ENCODE measurements around the gene HOXC4. TPM values are rescaled to one million over a fixed set of nuclear protein-coding genes. Genes with fewer than 3 reads are reported as not detected.
A peak's percentile ranks its signal among the peaks of the same experiment; 100 is the strongest.

Gene HOXC4
- total RNA-seq, 1 donor from 2014 or later = not detected

GRCh38 chr12:54030442-54030801 is 23.2 kb upstream of the HOXC4 start:
- no peak for DNase-seq (ENCODE audit: extremely low spot score, unreplicated experiment)
- Mint-ChIP-seq H3K27ac (ENCODE audit: unreplicated experiment) (no peak overlapping the region), H3K4me1 (ENCODE audit: unreplicated experiment) (peaks cover 23% of the 10 kb centered on the region), H3K27me3 (ENCODE audit: unreplicated experiment) (peaks cover 84% of the 10 kb centered on the region), H3K4me3 (ENCODE audit: unreplicated experiment) (no peak overlapping the region), H3K36me3 (ENCODE audit: unreplicated experiment) (no peaks in the 10 kb centered on the region), H3K9me3 (ENCODE audit: unreplicated experiment) (peaks cover 4% of the 10 kb centered on the region)
- TF ChIP-seq, protein P1, sequence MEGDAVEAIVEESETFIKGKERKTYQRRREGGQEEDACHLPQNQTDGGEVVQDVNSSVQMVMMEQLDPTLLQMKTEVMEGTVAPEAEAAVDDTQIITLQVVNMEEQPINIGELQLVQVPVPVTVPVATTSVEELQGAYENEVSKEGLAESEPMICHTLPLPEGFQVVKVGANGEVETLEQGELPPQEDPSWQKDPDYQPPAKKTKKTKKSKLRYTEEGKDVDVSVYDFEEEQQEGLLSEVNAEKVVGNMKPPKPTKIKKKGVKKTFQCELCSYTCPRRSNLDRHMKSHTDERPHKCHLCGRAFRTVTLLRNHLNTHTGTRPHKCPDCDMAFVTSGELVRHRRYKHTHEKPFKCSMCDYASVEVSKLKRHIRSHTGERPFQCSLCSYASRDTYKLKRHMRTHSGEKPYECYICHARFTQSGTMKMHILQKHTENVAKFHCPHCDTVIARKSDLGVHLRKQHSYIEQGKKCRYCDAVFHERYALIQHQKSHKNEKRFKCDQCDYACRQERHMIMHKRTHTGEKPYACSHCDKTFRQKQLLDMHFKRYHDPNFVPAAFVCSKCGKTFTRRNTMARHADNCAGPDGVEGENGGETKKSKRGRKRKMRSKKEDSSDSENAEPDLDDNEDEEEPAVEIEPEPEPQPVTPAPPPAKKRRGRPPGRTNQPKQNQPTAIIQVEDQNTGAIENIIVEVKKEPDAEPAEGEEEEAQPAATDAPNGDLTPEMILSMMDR (IDR thresholded peaks at IDR 0.05) = no peak

DNA sequence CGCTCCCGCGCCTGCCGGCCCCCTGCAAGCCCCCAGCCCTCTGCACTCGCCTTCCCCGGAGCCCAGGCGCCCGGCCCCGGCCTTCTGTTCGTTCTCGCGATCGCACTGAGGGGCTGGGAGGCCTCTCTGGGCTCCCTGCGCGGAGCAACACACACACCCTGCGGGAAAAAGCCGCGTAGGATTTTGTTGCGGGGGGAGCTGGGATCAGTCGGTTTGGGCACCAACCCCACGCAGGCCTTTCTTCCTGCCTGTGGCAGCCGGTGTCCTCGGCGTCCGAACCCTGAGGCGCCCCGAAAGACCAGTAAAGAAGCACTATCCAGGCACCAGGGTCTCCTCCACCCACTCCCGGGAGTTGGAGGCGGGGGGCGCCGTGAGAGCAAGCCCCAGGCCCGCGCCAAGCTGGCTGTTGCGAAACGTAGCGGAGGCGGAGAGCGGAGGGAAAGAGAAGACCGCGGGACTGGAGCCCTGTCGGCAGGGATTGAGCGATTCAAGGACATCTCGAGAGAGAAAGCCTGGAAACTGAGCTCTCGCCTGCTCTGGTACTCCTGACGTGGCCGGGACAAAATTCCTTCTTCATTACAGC is 22.7 kb upstream of the HOXC4 start:
- H3K9me3 Mint-ChIP-seq (ENCODE audit: unreplicated experiment) = peaks cover 4% of the 10 kb centered on the region
- DNase-seq (ENCODE audit: extremely low spot score, unreplicated experiment) = no peak
- no peaks in the 10 kb centered on the region for H3K36me3 Mint-ChIP-seq (ENCODE audit: unreplicated experiment)
- no peak overlapping the region for H3K27ac Mint-ChIP-seq (ENCODE audit: unreplicated experiment)
- peak overlapping the region; percentile 17 for H3K4me3 Mint-ChIP-seq (ENCODE audit: unreplicated experiment)
- peaks cover 84% of the 10 kb centered on the region for H3K27me3 Mint-ChIP-seq (ENCODE audit: unreplicated experiment)
- TF ChIP-seq, protein P1 (IDR thresholded peaks at IDR 0.05) = no peak
- peaks cover 23% of the 10 kb centered on the region for H3K4me1 Mint-ChIP-seq (ENCODE audit: unreplicated experiment)

DNA sequence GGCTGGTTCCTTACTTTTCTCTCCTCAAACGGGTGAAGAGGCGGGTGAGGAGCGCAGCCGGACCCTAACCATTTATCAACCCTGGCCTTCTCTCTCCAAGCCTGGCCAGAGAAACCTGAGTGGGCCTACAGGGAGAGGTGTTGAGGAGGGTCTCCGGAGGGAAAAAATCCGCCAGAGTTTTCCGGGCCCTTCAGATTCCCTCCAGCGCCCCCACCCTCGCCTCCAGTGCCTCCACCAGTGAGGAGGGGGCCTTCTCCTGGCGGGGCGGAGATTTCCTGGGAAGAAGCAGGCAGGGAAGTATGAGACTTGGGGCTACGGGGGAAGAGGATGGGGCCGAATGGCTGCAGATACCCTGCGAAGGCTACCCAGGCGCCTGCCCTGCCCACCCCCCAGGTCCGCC is 22.2 kb upstream of the HOXC4 start:
- Mint-ChIP-seq H3K27me3 (ENCODE audit: unreplicated experiment) (peaks cover 85% of the 10 kb centered on the region), H3K36me3 (ENCODE audit: unreplicated experiment) (no peaks in the 10 kb centered on the region), H3K4me1 (ENCODE audit: unreplicated experiment) (peaks cover 23% of the 10 kb centered on the region), H3K9me3 (ENCODE audit: unreplicated experiment) (peaks cover 4% of the 10 kb centered on the region), H3K27ac (ENCODE audit: unreplicated experiment) (no peak overlapping the region), H3K4me3 (ENCODE audit: unreplicated experiment) (no peak overlapping the region)
- TF ChIP-seq, protein P1 (IDR thresholded peaks at IDR 0.05) = no peak
- no peak for DNase-seq (ENCODE audit: extremely low spot score, unreplicated experiment)

GRCh38 chr12:54032086-54032619 is 21.5 kb upstream of the HOXC4 start:
- Mint-ChIP-seq H3K9me3 (ENCODE audit: unreplicated experiment) (peaks cover 4% of the 10 kb centered on the region), H3K36me3 (ENCODE audit: unreplicated experiment) (no peaks in the 10 kb centered on the region), H3K27me3 (ENCODE audit: unreplicated experiment) (peaks cover 83% of the 10 kb centered on the region), H3K27ac (ENCODE audit: unreplicated experiment) (no peak overlapping the region), H3K4me1 (ENCODE audit: unreplicated experiment) (peaks cover 21% of the 10 kb centered on the region), H3K4me3 (ENCODE audit: unreplicated experiment) (no peak overlapping the region)
- TF ChIP-seq, protein P1 (IDR thresholded peaks at IDR 0.05) = no peak
- DNase-seq (ENCODE audit: extremely low spot score, unreplicated experiment) = no peak

- TF ChIP-seq, protein P1 (IDR thresholded peaks at IDR 0.05) = peak; percentile 63
- H3K36me3 Mint-ChIP-seq (ENCODE audit: unreplicated experiment) = no peaks in the 10 kb centered on the region
- H3K27ac Mint-ChIP-seq (ENCODE audit: unreplicated experiment) = no peak within 1 kb of the TSS
- H3K9me3 Mint-ChIP-seq (ENCODE audit: unreplicated experiment) = peaks cover 4% of the 10 kb centered on the region
- peaks cover 83% of the 10 kb centered on the region for H3K27me3 Mint-ChIP-seq (ENCODE audit: unreplicated experiment)
- no peak within 1 kb of the TSS for H3K4me3 Mint-ChIP-seq (ENCODE audit: unreplicated experiment)
- no peak for DNase-seq (ENCODE audit: extremely low spot score, unreplicated experiment)
- peaks cover 21% of the 10 kb centered on the region for H3K4me1 Mint-ChIP-seq (ENCODE audit: unreplicated experiment)
Measured at GRCh38 chr12:54032627-54033100, 21.0 kb upstream of the HOXC4 start, which contains the start of gene HOXC5. Gene HOXC5, plus strand, starts transcription at chr12:54033050. Its CDS starts 73 bp downstream, at chr12:54033123.
